ENCODE results near the gene HAGHL.

- no peak for TF ChIP-seq CTCF (tag by site-specific recombination; IDR thresholded peaks at IDR 0.05)
- TF ChIP-seq KLF16 (tag by site-specific recombination; IDR thresholded peaks at IDR 0.05): no peak
- TF ChIP-seq ZNF302 (tag by site-specific recombination; IDR thresholded peaks at IDR 0.05; ENCODE audit: low read depth): no peak
- no peak for TF ChIP-seq ZFP41 (tag by site-specific recombination; IDR thresholded peaks at IDR 0.05; ENCODE audit: borderline replicate concordance)
- TF ChIP-seq ZNF664 (tag by site-specific recombination; IDR thresholded peaks at IDR 0.05): no peak
- no peak for TF ChIP-seq WT1 (tag by site-specific recombination; IDR thresholded peaks at IDR 0.05)
- TF ChIP-seq ZNF26 (tag by site-specific recombination; IDR thresholded peaks at IDR 0.05): no peak
Observed at GRCh38 chr16:778447-778846, 51.5 kb downstream of the HAGHL start.

All from HEK293 (cell line).